IMR-90 (cell line): ENCODE measurements around the gene ATP6V1A. TPM values are rescaled to one million over a fixed set of nuclear protein-coding genes. Genes with fewer than 3 reads are reported as not detected.

Experiments used
- ATAC-seq: fragments of 200-7000 bp; cut with Tn5 transposase; 2 replicates; pipeline ENCODE4 v1.9.1; 2020; ENCODE audit warnings: low read depth, mild to moderate bottlenecking, moderate library complexity
- BruUV-seq: library from RNA; stranded (reverse); fragments of 400-500 nt; replicated peaks from 2 replicates; lab custom pipeline; 2021; lab: Mats Ljungman, UMichigan
- CTCF ChIA-PET: fragments of 300-600 bp; formaldehyde crosslinking; extraction: SDS; loops from one replicate; lab custom pipeline; 2021; ENCODE audit warnings: antibody characterized with exemption; lab: Yijun Ruan, JAX
- POLR2A ChIA-PET: fragments of 300-600 bp; sonication (Branson Sonifier 250); formaldehyde crosslinking; loops from one replicate; lab custom pipeline; 2022; ENCODE audit warnings: antibody characterized with exemption; ENCODE audit not compliant: unreplicated experiment; lab: Charles Lee
- DNase-seq: peaks from one replicate; pipeline ENCODE4 v3.0.0; 2013
- H2AFZ ChIP-seq: replicated peaks from 2 replicates; pipeline ENCODE3; 2013; ENCODE audit warnings: low read length, mild to moderate bottlenecking; ENCODE audit not compliant: poor library complexity
- H2AK5ac ChIP-seq: 2 replicates; pipeline ENCODE4 v1.6.1; 2013; ENCODE audit warnings: low read depth, low read length, inconsistent platforms
- H2AK9ac ChIP-seq: replicated peaks from 2 replicates; pipeline ENCODE3; 2013; ENCODE audit warnings: mild to moderate bottlenecking, low read depth, low read length, moderate library complexity; ENCODE audit not compliant: poor library complexity
- H2BK120ac ChIP-seq: 2 replicates; pipeline ENCODE4 v1.6.1; 2013; ENCODE audit warnings: low read depth, low read length, inconsistent platforms
- H2BK15ac ChIP-seq: 3 replicates; pipeline ENCODE4 v1.6.1; 2013; ENCODE audit warnings: low read depth, low read length, inconsistent platforms
- H2BK20ac ChIP-seq: 2 replicates; pipeline ENCODE4 v1.6.1; 2013; ENCODE audit warnings: low read depth, mild to moderate bottlenecking, inconsistent platforms, low read length, moderate library complexity
- H2BK5ac ChIP-seq: 2 replicates; pipeline ENCODE4 v1.6.1; 2013; ENCODE audit warnings: mild to moderate bottlenecking, low read depth, low read length, inconsistent platforms; ENCODE audit not compliant: poor library complexity, severe bottlenecking
- H3K14ac ChIP-seq: replicated peaks from 2 replicates; pipeline ENCODE4 v1.6.1; 2013; ENCODE audit warnings: low read depth, low read length, inconsistent platforms
- H3K18ac ChIP-seq: 2 replicates; pipeline ENCODE4 v1.6.1; 2013; ENCODE audit warnings: low read depth, low read length, control low read depth
- H3K23ac ChIP-seq: 2 replicates; pipeline ENCODE4 v1.6.1; 2013; ENCODE audit warnings: low read depth, low read length, inconsistent platforms
- H3K27ac ChIP-seq: 2 replicates; pipeline ENCODE4 v1.5.1; 2013; ENCODE audit warnings: mild to moderate bottlenecking, control low read depth, low read length; ENCODE audit not compliant: insufficient read depth
- H3K27me3 ChIP-seq: 2 replicates; pipeline ENCODE4 v1.6.1; 2013; ENCODE audit warnings: low read length; ENCODE audit not compliant: control insufficient read depth, insufficient read depth
- H3K36me3 ChIP-seq: 2 replicates; pipeline ENCODE4 v1.6.1; 2013; ENCODE audit warnings: low read length, mixed read lengths; ENCODE audit not compliant: control insufficient read depth, insufficient read depth
- H3K4ac ChIP-seq: 2 replicates; pipeline ENCODE4 v1.6.1; 2013; ENCODE audit warnings: low read depth, low read length, inconsistent platforms
- H3K4me1 ChIP-seq: 2 replicates; pipeline ENCODE4 v1.6.1; 2013; ENCODE audit warnings: low read length, mixed read lengths; ENCODE audit not compliant: control insufficient read depth, insufficient read depth
- H3K4me2 ChIP-seq: 2 replicates; pipeline ENCODE4 v1.6.1; 2013; ENCODE audit warnings: low read depth, mild to moderate bottlenecking, control low read depth, low read length, moderate library complexity
- H3K4me3 ChIP-seq: 2 replicates; pipeline ENCODE4 v1.5.1; 2013; ENCODE audit warnings: low read depth, mild to moderate bottlenecking, control low read depth, low read length, moderate library complexity; ENCODE audit not compliant: insufficient read depth
- H3K56ac ChIP-seq: 2 replicates; pipeline ENCODE4 v1.6.1; 2013; ENCODE audit warnings: low read length, inconsistent platforms; ENCODE audit not compliant: insufficient read depth; ENCODE audit errors: extremely low read depth
- H3K79me1 ChIP-seq, 2 experiments: 2 replicates each; pipeline ENCODE4 v1.6.1; 2013; ENCODE audit warnings: low read length in 2 of 2, inconsistent platforms in 1 of 2, low read depth in 1 of 2
- H3K9ac ChIP-seq: 2 replicates; pipeline ENCODE4 v1.6.1; 2013; ENCODE audit warnings: low read depth, low read length, control low read depth
- H3K9me1 ChIP-seq: 2 replicates; pipeline ENCODE4 v1.6.1; 2013; ENCODE audit warnings: low read length, inconsistent platforms; ENCODE audit not compliant: insufficient read depth
- H3K9me3 ChIP-seq: 2 replicates; pipeline ENCODE4 v1.6.1; 2013; ENCODE audit warnings: low read length; ENCODE audit not compliant: control insufficient read depth, insufficient read depth
- H4K20me1 ChIP-seq: 2 replicates; pipeline ENCODE4 v1.6.1; 2013; ENCODE audit warnings: low read length, inconsistent platforms; ENCODE audit not compliant: insufficient read depth
- H4K5ac ChIP-seq: 2 replicates; pipeline ENCODE4 v1.6.1; 2013; ENCODE audit warnings: mild to moderate bottlenecking, low read depth, low read length, control low read depth
- H4K8ac ChIP-seq, 2 experiments: 2 replicates each; pipeline ENCODE4 v1.6.1; 2013; ENCODE audit warnings: low read depth in 2 of 2, low read length in 2 of 2, control low read depth in 1 of 2, inconsistent platforms in 1 of 2
- H4K91ac ChIP-seq: 2 replicates; pipeline ENCODE4 v1.6.1; 2013; ENCODE audit warnings: low read depth, low read length, inconsistent platforms; ENCODE audit not compliant: insufficient read depth
- CEBPB ChIP-seq: IDR thresholded peaks from 2 replicates; pipeline ENCODE4 v1.6.1; 2012; ENCODE audit warnings: low read depth, low read length, improper control_type of control experiment
- FOS ChIP-seq: fragments of 150-350 bp; IDR thresholded peaks from 2 replicates; pipeline ENCODE4 v1.6.1; 2016; ENCODE audit warnings: low read depth, low read length
- MAFK ChIP-seq: IDR thresholded peaks from 2 replicates; pipeline ENCODE4 v1.6.1; 2012; ENCODE audit warnings: low read depth, low read length, improper control_type of control experiment
- MAZ ChIP-seq: IDR thresholded peaks from 2 replicates; pipeline ENCODE4 v1.6.1; 2012; ENCODE audit warnings: low read depth, mild to moderate bottlenecking, low read length, improper control_type of control experiment, moderate library complexity, borderline replicate concordance
- NFE2L2 ChIP-seq: fragments of 150-350 bp; IDR thresholded peaks from 2 replicates; pipeline ENCODE4 v1.6.1; 2016; ENCODE audit warnings: low read depth, mild to moderate bottlenecking, low read length
- RAD21 ChIP-seq: IDR thresholded peaks from 2 replicates; pipeline ENCODE4 v1.6.1; 2012; ENCODE audit warnings: low read length, improper control_type of control experiment
- RCOR1 ChIP-seq: IDR thresholded peaks from 2 replicates; pipeline ENCODE4 v1.6.1; 2012; ENCODE audit warnings: mild to moderate bottlenecking, low read length, improper control_type of control experiment; ENCODE audit not compliant: insufficient replicate concordance
- SMC3 ChIP-seq: fragments of 150-350 bp; IDR thresholded peaks from 2 replicates; pipeline ENCODE4 v1.6.1; 2016; ENCODE audit warnings: low read depth, mild to moderate bottlenecking, antibody characterized with exemption, low read length, moderate library complexity
- WGBS, 2 experiments: methylation state at CpG; one replicate each; pipeline versions ENCODE4 v1.1.5 to v1.1.7; 2013; ENCODE audit warnings: missing lambda C conversion rate in 2 of 2; ENCODE audit not compliant: insufficient read length in 1 of 2; ENCODE audit errors: extremely low coverage in 2 of 2; 5-methylcytosine and 5-hydroxymethylcytosine counted together
- dilution Hi-C: fragments of 300-500 bp; cut with HindIII; formaldehyde crosslinking; loops from one replicate; pipeline ENCODE4 v1.14.3; 2018; ENCODE audit warnings: low sequenced_read_pairs; ENCODE audit not compliant: unreplicated experiment
- in situ Hi-C: fragments of 300-500 bp; cut with MboI; formaldehyde crosslinking; loops from 3 replicates; pipeline ENCODE4 v1.14.3; 2019; ENCODE audit warnings: low sequenced_read_pairs, inconsistent platforms, mixed read lengths
- intact Hi-C: fragments of 100-400 bp; cut with micrococcal nuclease; formaldehyde crosslinking; loops from 2 replicates; pipeline ENCODE4 v1.10.0; 2022
- polyA plus RNA-seq, 3 experiments: library from polyadenylated mRNA; depleted of rRNA; stranded (reverse); fragments of >200 nt; gene quantifications; 2 replicates each; pipeline ENCODE4 v1.2.3, GENCODE V29; 2012; ENCODE audit warnings: low replicate concordance in 1 of 3
- total RNA-seq: library from RNA; depleted of rRNA; stranded (reverse); fragments of >200 nt; gene quantifications from 2 replicates; pipeline ENCODE4 v1.2.3, GENCODE V29; 2012

The ATP6V1A gene
- total and polyA plus RNA-seq, 2 of the 4 experiments (the other 2 are of a cell fraction): 15.1 to 98.0 TPM

DNA sequence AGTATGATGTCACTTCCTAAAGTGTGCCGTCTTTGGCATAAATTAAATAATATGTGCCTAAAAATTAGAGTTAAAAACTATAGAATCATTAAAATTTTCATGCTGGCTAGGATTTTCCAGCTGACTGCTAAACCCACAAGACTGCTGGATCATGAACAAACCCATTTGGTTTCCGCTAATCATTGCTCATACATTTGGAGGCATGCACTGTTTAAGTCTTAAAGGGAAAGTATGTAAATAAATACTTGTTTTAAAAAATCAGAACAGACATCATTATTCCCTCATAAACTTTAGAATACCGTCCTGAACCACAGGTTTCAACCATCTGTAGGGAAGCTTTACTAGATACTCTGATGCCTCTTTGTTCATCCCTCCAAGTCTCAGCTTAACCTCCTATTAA is 26.5 kb downstream of the ATP6V1A start:
- TF ChIP-seq SMC3: no peak
- no peak for TF ChIP-seq CEBPB
- TF ChIP-seq MAFK: no peak
- TF ChIP-seq RAD21: no peak
- no peak for TF ChIP-seq MAZ
- no peak for TF ChIP-seq RCOR1
- TF ChIP-seq FOS: no peak
- TF ChIP-seq NFE2L2: peak; percentile 56; the same call in 1 of the 2 replicates

More for the DNA sequence above, 26.5 kb downstream of the ATP6V1A start:
- no peak overlapping the region for H2AK9ac ChIP-seq
- intact Hi-C loops: loop anchor here (2.0 kb wide), 1 partner anchor 27 kb away; the partner anchor contains the start of genes ATP6V1A and NAA50
- peak overlapping the region; percentile 27 for H3K14ac ChIP-seq
- DNase-seq: peak; percentile 91
- dilution Hi-C loops: no loop called here
- peak overlapping the region; percentile 85 for H3K4me2 ChIP-seq
- CTCF ChIA-PET: interaction anchor here (0.7 kb wide), 1 partner anchor 904 kb away, joined by 3 read pairs; no protein-coding TSS in a partner anchor
- H3K23ac ChIP-seq: peak overlapping the region; percentile 43; the same call in 1 of the 2 replicates
- H3K18ac ChIP-seq: peak overlapping the region; percentile 95
- H4K8ac ChIP-seq: peak overlapping the region in 1 of 2 experiments; percentile 81; a peak in 2 of 4 replicates
- 0 out of 3 replicates have a peak overlapping the region, but pooled peaks have one; percentile 2 for H2BK15ac ChIP-seq
- BruUV-seq: no TSS peak
- no peak overlapping the region for H2AFZ ChIP-seq
- H2BK120ac ChIP-seq: peak overlapping the region; percentile 76
- peak overlapping the region; percentile 6; the same call in 1 of the 2 replicates for H2AK5ac ChIP-seq
- peak overlapping the region; percentile 15; the same call in 1 of the 2 replicates for H4K91ac ChIP-seq
- no peak overlapping the region for H3K9ac ChIP-seq
- H2BK5ac ChIP-seq: peak overlapping the region; percentile 100
- H3K4ac ChIP-seq: peak overlapping the region; percentile 71; the same call in 1 of the 2 replicates
- peak overlapping the region; percentile 60 for H2BK20ac ChIP-seq
- WGBS, 2 experiments: no CpG with 5 or more reads among the region's 3 CpGs
- H3K4me3 ChIP-seq: no peak overlapping the region
- no peaks in the 10 kb centered on the region for H3K9me3 ChIP-seq
- H3K36me3 ChIP-seq: no peaks in the 10 kb centered on the region; the same call in 1 of the 2 replicates
- peaks cover 10% of the 10 kb centered on the region for H3K9me1 ChIP-seq
- no peaks in the 10 kb centered on the region for H3K27me3 ChIP-seq
- H3K79me1 ChIP-seq: peaks cover 30 to 39% of the 10 kb centered on the region in 2 experiments
- in situ Hi-C loops: no loop called here
- no peaks in the 10 kb centered on the region for H4K20me1 ChIP-seq
- peaks cover 13% of the 10 kb centered on the region for H3K4me1 ChIP-seq
- peak; percentile 84 for ATAC-seq
- POLR2A ChIA-PET: interaction anchor here (1.9 kb wide), 1 partner anchor 27 kb away, joined by 8 read pairs; the partner anchor contains the start of genes ATP6V1A and NAA50
- peak overlapping the region; percentile 94; the same call in 1 of the 2 replicates for H4K5ac ChIP-seq
- no peak overlapping the region for H3K56ac ChIP-seq
- H3K27ac ChIP-seq: peak overlapping the region; percentile 93; the same call in 1 of the 2 replicates
